SK-N-SH (cell line): ENCODE data around the gene CRYZL1. TPM values are rescaled to one million over a fixed set of nuclear protein-coding genes. Genes with fewer than 3 reads are reported as not detected.
"Not testable (repeated sequence)": the region's sequence is repeated elsewhere in the genome, so short reads cannot be mapped to it uniquely, and the experiment has no call there.

Experiments
- CTCF ChIA-PET: fragments of 300-600, 350-600 bp; formaldehyde crosslinking; extraction: SDS; loops from one replicate; lab custom pipeline; 2021; lab: Yijun Ruan, JAX
- POLR2A ChIA-PET: fragments of 350-600 bp; sonication (Branson Sonifier 250); formaldehyde crosslinking; extraction: SDS; loops from one replicate; lab custom pipeline; 2020; ENCODE audit warnings: antibody characterized with exemption, inconsistent platforms; lab: Yijun Ruan, JAX
- DNase-seq: peaks from one replicate; pipeline ENCODE4 v3.0.0; 2012
- H2AFZ ChIP-seq: fragments of 200-600 bp; sonication (generic); 2 replicates; pipeline ENCODE4 v1.8.1; 2016; ENCODE audit warnings: antibody characterized with exemption, mild to moderate bottlenecking, low read depth
- H3F3A ChIP-seq: fragments of 200-600 bp; sonication (generic); replicated peaks from 2 replicates; pipeline ENCODE3; 2016; ENCODE audit warnings: antibody characterized with exemption, mild to moderate bottlenecking; ENCODE audit not compliant: insufficient read depth
- H3K27ac ChIP-seq, 2 experiments: fragments of 200-500 bp in 1 of 2; fragments of 200-600 bp in 1 of 2; sonication (Bioruptor generic) in 1 of 2; sonication (generic), shearing (Covaris generic) in 1 of 2; 2 replicates each; pipeline versions ENCODE4 v1.5.1 to v1.6.1; 2014 to 2016; ENCODE audit warnings: low read depth in 2 of 2, inconsistent platforms in 1 of 2, low read length in 1 of 2, mild to moderate bottlenecking in 1 of 2, mixed read lengths in 1 of 2
- H3K27me3 ChIP-seq: fragments of 200-600 bp; sonication (generic), shearing (Covaris generic); 2 replicates; pipeline ENCODE4 v1.6.1; 2016; ENCODE audit warnings: mixed run types; ENCODE audit not compliant: insufficient read depth
- H3K36me3 ChIP-seq, 2 experiments: fragments of 200-500 bp in 1 of 2; fragments of 200-600 bp in 1 of 2; sonication (Bioruptor generic) in 1 of 2; sonication (generic) in 1 of 2; replicated peaks in 1 of 2; 2 replicates each; pipeline versions ENCODE3 to v1.5.1; 2014 to 2016; ENCODE audit warnings: low read length in 1 of 2, mild to moderate bottlenecking in 1 of 2; ENCODE audit not compliant: insufficient read depth in 2 of 2, control insufficient read depth in 1 of 2
- H3K4me1 ChIP-seq, 2 experiments: fragments of 200-500 bp in 1 of 2; fragments of 200-600 bp in 1 of 2; sonication (Bioruptor generic) in 1 of 2; sonication (generic), shearing (Covaris generic) in 1 of 2; 2 replicates each; pipeline versions ENCODE4 v1.5.1 to v1.6.1; 2014 to 2016; ENCODE audit warnings: low read depth in 1 of 2, low read length in 1 of 2, mixed run types in 1 of 2; ENCODE audit not compliant: insufficient read depth in 2 of 2, control insufficient read depth in 1 of 2
- H3K4me2 ChIP-seq: fragments of 200-600 bp; sonication (generic), shearing (Covaris generic); 2 replicates; pipeline ENCODE4 v1.6.1; 2017; ENCODE audit warnings: mixed run types
- H3K4me3 ChIP-seq, 2 experiments: fragments of 200-500 bp in 1 of 2; fragments of 200-600 bp in 1 of 2; sonication (Bioruptor generic) in 1 of 2; sonication (generic), shearing (Covaris generic) in 1 of 2; 2 replicates each; pipeline versions ENCODE4 v1.5.1 to v1.8.1; 2014 to 2016; ENCODE audit warnings: low read depth in 2 of 2, inconsistent platforms in 1 of 2, low read length in 1 of 2, mild to moderate bottlenecking in 1 of 2, mixed read lengths in 1 of 2, moderate library complexity in 1 of 2
- H3K79me2 ChIP-seq: fragments of 200-600 bp; sonication (generic); 2 replicates; pipeline ENCODE4 v1.8.1; 2017; ENCODE audit warnings: mild to moderate bottlenecking; ENCODE audit not compliant: insufficient read depth
- H3K9ac ChIP-seq: fragments of 200-600 bp; sonication (generic); 2 replicates; pipeline ENCODE4 v1.6.1; 2017; ENCODE audit warnings: mixed run types
- H3K9me2 ChIP-seq: fragments of 200-600 bp; sonication (generic); 2 replicates; pipeline ENCODE4 v1.6.1; 2017; ENCODE audit warnings: mixed run types
- H3K9me3 ChIP-seq: fragments of 200-600 bp; sonication (generic); 2 replicates; pipeline ENCODE4 v1.6.1; 2017; ENCODE audit warnings: mixed run types, mild to moderate bottlenecking, moderate library complexity
- H4K20me1 ChIP-seq: fragments of 200-600 bp; sonication (generic); 2 replicates; pipeline ENCODE4 v1.6.1; 2017; ENCODE audit warnings: mild to moderate bottlenecking, mixed run types; ENCODE audit not compliant: insufficient read depth
- ELF1 ChIP-seq: IDR thresholded peaks from 2 replicates; pipeline ENCODE4 v1.4.0; 2012
- POLR2AphosphoS5 ChIP-seq: IDR thresholded peaks from 2 replicates; pipeline ENCODE4 v1.6.1; 2012; ENCODE audit warnings: low read depth, low read length
- SIN3A ChIP-seq: IDR thresholded peaks from 2 replicates; pipeline ENCODE4 v1.6.1; 2012; ENCODE audit warnings: low read depth, mild to moderate bottlenecking, low read length, moderate library complexity, borderline replicate concordance
- TEAD4 ChIP-seq: IDR thresholded peaks from 2 replicates; pipeline ENCODE4 v1.4.0; 2012; ENCODE audit warnings: mild to moderate bottlenecking, borderline replicate concordance; ENCODE audit not compliant: insufficient read depth
- WGBS: methylation state at CpG from one replicate; pipeline ENCODE4 v1.1.6; 2017; ENCODE audit warnings: low lambda C conversion rate; 5-methylcytosine and 5-hydroxymethylcytosine counted together
- polyA plus RNA-seq, 3 experiments: library from polyadenylated mRNA; depleted of rRNA; stranded (reverse); fragments of >200 nt; gene quantifications; 2 replicates each; pipeline ENCODE4 v1.2.3, GENCODE V29; 2012

The CRYZL1 gene
- polyA plus RNA-seq, 1 of the 3 experiments (the other 2 are of a cell fraction), result 26.3 TPM

- Histone ChIP-seq H3K36me3 (peaks cover 34 to 42% of the 10 kb centered on the region in 2 experiments), H3K27ac (no peak overlapping the region), H3K4me3 (no peak overlapping the region), H3K9me2 (no peaks in the 10 kb centered on the region), H4K20me1 (no peaks in the 10 kb centered on the region), H3K27me3 (no peaks in the 10 kb centered on the region), H3K4me2 (no peak overlapping the region), H3K4me1 (peaks cover 4 to 6% of the 10 kb centered on the region in 2 experiments; a peak in 3 of 4 replicates), H3K9me3 (no peaks in the 10 kb centered on the region), H3F3A (peaks cover 29% of the 10 kb centered on the region), H3K9ac (no peak overlapping the region), H3K79me2 (peaks cover 34% of the 10 kb centered on the region), H2AFZ (no peak overlapping the region)
- ChIA-PET CTCF (interaction anchor here (1.3 kb wide), 1 partner anchor 10 kb away, joined by 4 read pairs; no protein-coding TSS in a partner anchor), POLR2A (no interaction called here)
- no peak for TF ChIP-seq ELF1
- DNase-seq, result no peak
- 88% methylated on average over 3 of the region's 3 CpGs for WGBS
Measured at GRCh38 chr21:33584455-33584854, 57.1 kb downstream of the CRYZL1 start.

GRCh38 chr21:33578959-33579542 lies 62.5 kb downstream of the CRYZL1 start:
- Histone ChIP-seq H3K4me1 (peaks cover 0 to 6% of the 10 kb centered on the region in 2 experiments; a peak in 1 of 4 replicates), H3K27me3 (no peaks in the 10 kb centered on the region), H2AFZ (no peak overlapping the region), H3K36me3 (peaks cover 65 to 69% of the 10 kb centered on the region in 2 experiments), H3K9me2 (no peaks in the 10 kb centered on the region), H3K79me2 (peaks cover 17% of the 10 kb centered on the region; the same call in 1 of the 2 replicates), H3F3A (peaks cover 66% of the 10 kb centered on the region), H3K9me3 (no peaks in the 10 kb centered on the region), H4K20me1 (peaks cover 15% of the 10 kb centered on the region), H3K4me3 (no peak overlapping the region), H3K4me2 (no peak overlapping the region), H3K27ac (peak overlapping the region; percentile 18 to 50; a peak in 3 of 4 replicates), H3K9ac (no peak overlapping the region)
- ChIA-PET POLR2A (no interaction called here), CTCF (interaction anchor here (2.4 to 2.8 kb wide), 2 partner anchors 9 to 27 kb away, joined by 5 to 8 read pairs; partner anchors contain the start of gene DONSON)
- TF ChIP-seq POLR2AphosphoS5, result peak; percentile 46
- no peak for TF ChIP-seq TEAD4
- no peak for DNase-seq
- 91% methylated on average over 7 of the region's 7 CpGs for WGBS

GRCh38 chr21:33578214-33578613 lies 63.3 kb downstream of the CRYZL1 start:
- no peaks in the 10 kb centered on the region for H3K27me3 ChIP-seq
- no peaks in the 10 kb centered on the region for H3K9me2 ChIP-seq
- H3K4me3 ChIP-seq, result no peak overlapping the region
- peaks cover 24% of the 10 kb centered on the region; the same call in 1 of the 2 replicates for H3K79me2 ChIP-seq
- DNase-seq, result no peak
- peak overlapping the region in 1 of 2 experiments; percentile 50; a peak in 1 of 4 replicates for H3K27ac ChIP-seq
- CTCF ChIA-PET, result interaction anchor here (2.8 kb wide), 1 partner anchor 10 kb away, joined by 8 read pairs; the partner anchor contains the start of gene DONSON
- peaks cover 62% of the 10 kb centered on the region for H3F3A ChIP-seq
- H4K20me1 ChIP-seq, result peaks cover 15% of the 10 kb centered on the region
- H3K4me2 ChIP-seq, result no peak overlapping the region
- POLR2A ChIA-PET, result interaction anchor here (0.7 kb wide), 1 partner anchor 26 kb away, joined by 3 read pairs; no protein-coding TSS in a partner anchor
- H3K9ac ChIP-seq, result no peak overlapping the region
- H2AFZ ChIP-seq, result no peak overlapping the region
- TF ChIP-seq SIN3A, result no peak
- WGBS, result 95% methylated on average over 2 of the region's 2 CpGs
- H3K4me1 ChIP-seq, result peaks cover 0 to 6% of the 10 kb centered on the region in 2 experiments; a peak in 1 of 4 replicates
- peaks cover 70 to 74% of the 10 kb centered on the region in 2 experiments for H3K36me3 ChIP-seq
- no peaks in the 10 kb centered on the region for H3K9me3 ChIP-seq

GRCh38 chr21:33576741-33577141 lies 64.8 kb downstream of the CRYZL1 start:
- peaks cover 60% of the 10 kb centered on the region for H3F3A ChIP-seq
- H3K27me3 ChIP-seq, DNase-seq, H3K9ac ChIP-seq, H3K4me1 ChIP-seq, H2AFZ ChIP-seq, H3K4me2 ChIP-seq, CTCF ChIA-PET, H3K9me2 ChIP-seq, H3K27ac ChIP-seq, H3K9me3 ChIP-seq, H3K4me3 ChIP-seq, POLR2A ChIA-PET: not testable (repeated sequence)
- peaks cover 33% of the 10 kb centered on the region; the same call in 1 of the 2 replicates for H3K79me2 ChIP-seq
- peaks cover 15% of the 10 kb centered on the region for H4K20me1 ChIP-seq
- H3K36me3 ChIP-seq, result peaks cover 75 to 87% of the 10 kb centered on the region in 2 experiments
- WGBS, result 50% methylated on average over 2 of the region's 2 CpGs
